Measurements from ENCODE around the gene EIF4E1B.

Gene EIF4E1B

GRCh38 chr5:176664479-176664878 lies 34.0 kb downstream of the EIF4E1B start:
- DNase-seq (ENCODE audit: low spot score), result no peak

- DNase-seq (ENCODE audit: low spot score), result no peak
Measured at GRCh38 chr5:176664886-176665285, 34.4 kb downstream of the EIF4E1B start.

GRCh38 chr5:176665517-176665916 lies 35.0 kb downstream of the EIF4E1B start:
- no peak for DNase-seq (ENCODE audit: low spot score)

GRCh38 chr5:176667637-176668036 lies 37.2 kb downstream of the EIF4E1B start:
- DNase-seq (ENCODE audit: low spot score), result no peak

- no peak for DNase-seq (ENCODE audit: low spot score)
Measured at GRCh38 chr5:176670449-176670848, 40.0 kb downstream of the EIF4E1B start.

- no peak for DNase-seq (ENCODE audit: low spot score)
Measured at GRCh38 chr5:176671399-176671798, 40.9 kb downstream of the EIF4E1B start.

- no peak for DNase-seq (ENCODE audit: low spot score)
Measured at GRCh38 chr5:176671890-176672747, 41.6 kb downstream of the EIF4E1B start.

- DNase-seq (ENCODE audit: low spot score), result no peak
Measured at GRCh38 chr5:176673651-176674583, 43.4 kb downstream of the EIF4E1B start.

- DNase-seq (ENCODE audit: low spot score), result no peak
Measured at GRCh38 chr5:176674799-176675198, 44.3 kb downstream of the EIF4E1B start.

GRCh38 chr5:176675676-176676360 lies 45.3 kb downstream of the EIF4E1B start:
- DNase-seq (ENCODE audit: low spot score), result no peak

- DNase-seq (ENCODE audit: low spot score), result peak; percentile 25
Measured at GRCh38 chr5:176676361-176676824, 45.9 kb downstream of the EIF4E1B start.

- no peak for DNase-seq (ENCODE audit: low spot score)
Measured at GRCh38 chr5:176677209-176677939, 46.9 kb downstream of the EIF4E1B start.

- DNase-seq (ENCODE audit: low spot score), result no peak
Measured at GRCh38 chr5:176678584-176678983, 48.1 kb downstream of the EIF4E1B start.

- no peak for DNase-seq (ENCODE audit: low spot score)
Measured at GRCh38 chr5:176679365-176680225, 49.1 kb downstream of the EIF4E1B start.

GRCh38 chr5:176680226-176680563 lies 49.7 kb downstream of the EIF4E1B start:
- no peak for DNase-seq (ENCODE audit: low spot score)

- no peak for DNase-seq (ENCODE audit: low spot score)
Measured at GRCh38 chr5:176682016-176682531, 51.6 kb downstream of the EIF4E1B start.

GRCh38 chr5:176685010-176685409 lies 54.5 kb downstream of the EIF4E1B start:
- DNase-seq (ENCODE audit: low spot score), result no peak

- no peak for DNase-seq (ENCODE audit: low spot score)
Measured at GRCh38 chr5:176687247-176687646, 56.8 kb downstream of the EIF4E1B start.

- DNase-seq (ENCODE audit: low spot score), result no peak
Measured at GRCh38 chr5:176687881-176688280, 57.4 kb downstream of the EIF4E1B start.

GRCh38 chr5:176690911-176691310 lies 60.4 kb downstream of the EIF4E1B start:
- DNase-seq (ENCODE audit: low spot score), result no peak

Data from COLO829 (cell line).